GM12878 (cell line): ENCODE results near the gene GGACT. TPM values are rescaled to one million over a fixed set of nuclear protein-coding genes. Genes with fewer than 3 reads are reported as not detected.

Source experiments
- ATAC-seq: fragments of 200-7000 bp; cut with Tn5 transposase; 3 replicates; pipeline ENCODE4 v1.9.1; 2020; ENCODE audit warnings: mild to moderate bottlenecking, moderate library complexity
- BruUV-seq: library from RNA; stranded (reverse); fragments of 400-500 nt; replicated peaks from 2 replicates; lab custom pipeline; 2021; lab: Mats Ljungman, UMichigan
- CTCF ChIA-PET: fragments of 300-600 bp; sonication (Branson Sonifier 250); formaldehyde crosslinking; extraction: SDS; loops from one replicate; lab custom pipeline; 2021; ENCODE audit warnings: inconsistent platforms; lab: Yijun Ruan, JAX
- POLR2A ChIA-PET: fragments of 350-600 bp; formaldehyde crosslinking; extraction: SDS; loops from one replicate; lab custom pipeline; 2021; ENCODE audit warnings: inconsistent platforms; lab: Charles Lee
- RAD21 ChIA-PET: fragments of 300-600 bp; sonication (Branson Sonifier 250); formaldehyde crosslinking; loops from one replicate; lab custom pipeline; 2023; ENCODE audit warnings: antibody characterized with exemption; ENCODE audit not compliant: unreplicated experiment; lab: Charles Lee
- SMC1A ChIA-PET: fragments of 300-600 bp; sonication (Branson Sonifier 250); formaldehyde crosslinking; loops from one replicate; lab custom pipeline; 2023; ENCODE audit not compliant: unreplicated experiment, uncharacterized antibody; lab: Charles Lee
- DNase-seq: peaks from one replicate; pipeline ENCODE4 v3.0.0-alpha.2; 2011; ENCODE audit warnings: low read depth, low spot score
- FAIRE-seq: peaks from 3 replicates; lab custom pipeline; 2011; peaks lifted over from hg19 to GRCh38; lab: Jason Lieb, UNC
- H2AFZ ChIP-seq: 2 replicates; pipeline ENCODE4 v1.6.0; 2011; ENCODE audit warnings: low read depth, low read length, control low read depth; ENCODE audit not compliant: control insufficient read depth
- H3K27ac ChIP-seq: 2 replicates; pipeline ENCODE4 v1.5.1; 2011; ENCODE audit warnings: control low read depth; ENCODE audit not compliant: control insufficient read depth, insufficient read depth
- H3K27me3 ChIP-seq, 2 experiments: replicated peaks in 1 of 2; 2 replicates each; pipeline versions ENCODE4 v1.6.0 to v1.6.1; 2011; ENCODE audit warnings: low read length in 1 of 2; ENCODE audit not compliant: control insufficient read depth in 2 of 2, insufficient read depth in 2 of 2
- H3K36me3 ChIP-seq, 2 experiments: 2 replicates each; pipeline ENCODE4 v1.5.1; 2011; ENCODE audit warnings: low read length in 1 of 2; ENCODE audit not compliant: control insufficient read depth in 2 of 2, insufficient read depth in 2 of 2
- H3K4me1 ChIP-seq: 2 replicates; pipeline ENCODE4 v1.6.1; 2011; ENCODE audit warnings: mild to moderate bottlenecking, low read length, moderate library complexity, mixed read lengths; ENCODE audit not compliant: control insufficient read depth, insufficient read depth
- H3K4me2 ChIP-seq: 2 replicates; pipeline ENCODE4 v1.6.0; 2011; ENCODE audit warnings: control low read depth; ENCODE audit not compliant: control insufficient read depth, insufficient read depth
- H3K4me3 ChIP-seq: fragments of 200-600 bp; sonication (generic); 2 replicates; pipeline ENCODE4 v1.5.1; 2016
- H3K79me2 ChIP-seq: 2 replicates; pipeline ENCODE4 v1.6.0; 2011; ENCODE audit warnings: low read length; ENCODE audit not compliant: control insufficient read depth, insufficient read depth
- H3K9ac ChIP-seq: 2 replicates; pipeline ENCODE4 v1.8.0; 2011; ENCODE audit warnings: low read length, control low read depth, mixed read lengths; ENCODE audit not compliant: control insufficient read depth, insufficient read depth
- H3K9me3 ChIP-seq: replicated peaks from 3 replicates; pipeline ENCODE4 v1.5.1; 2011; ENCODE audit warnings: mild to moderate bottlenecking, low read length; ENCODE audit not compliant: control insufficient read depth, insufficient read depth
- H4K20me1 ChIP-seq: 2 replicates; pipeline ENCODE4 v1.6.0; 2011; ENCODE audit not compliant: control insufficient read depth, insufficient read depth
- CHD2 ChIP-seq: IDR thresholded peaks from 2 replicates; pipeline ENCODE4 v1.6.1; 2011; ENCODE audit warnings: low read depth, low read length, improper control_type of control experiment, borderline replicate concordance
- EED ChIP-seq: sonication (generic); IDR thresholded peaks from 2 replicates; pipeline ENCODE4 v1.6.1; 2016; ENCODE audit warnings: antibody characterized with exemption, low read depth
- JUNB ChIP-seq: IDR thresholded peaks from 2 replicates; pipeline ENCODE4 v1.6.1; 2016; ENCODE audit warnings: antibody characterized with exemption, mild to moderate bottlenecking
- RFX5 ChIP-seq: IDR thresholded peaks from 2 replicates; pipeline ENCODE4 v1.6.1; 2011; ENCODE audit warnings: low read depth, low read length, improper control_type of control experiment
- RUNX3 ChIP-seq: IDR thresholded peaks from 2 replicates; pipeline ENCODE4 v1.6.1; 2012; ENCODE audit warnings: low read length, inconsistent platforms
- STAT3 ChIP-seq: IDR thresholded peaks from 2 replicates; pipeline ENCODE4 v1.6.1; 2011; ENCODE audit warnings: low read depth, low read length, improper control_type of control experiment
- ZSCAN29 ChIP-seq: fragments of 450-650 bp; IDR thresholded peaks from 2 replicates; pipeline ENCODE4 v1.6.1; 2017; ENCODE audit warnings: mild to moderate bottlenecking, moderate library complexity
- WGBS: methylation state at CpG from one replicate; pipeline ENCODE4 v1.1.6; 2016; ENCODE audit warnings: low lambda C conversion rate; ENCODE audit not compliant: insufficient replicate concordance, insufficient coverage; ENCODE audit errors: missing lambda C conversion rate; 5-methylcytosine and 5-hydroxymethylcytosine counted together
- in situ Hi-C: fragments of 300-500 bp; cut with MboI; formaldehyde crosslinking; loops from 9 replicates; pipeline ENCODE4 v1.14.3; 2018; ENCODE audit warnings: mixed read lengths
- intact Hi-C: fragments of 100-400 bp; cut with micrococcal nuclease; formaldehyde crosslinking; loops from one replicate; pipeline ENCODE4 v1.14.2; 2022; ENCODE audit not compliant: unreplicated experiment
- polyA plus RNA-seq, 11 experiments: library from polyadenylated mRNA; depleted of rRNA in 4 of 11; unstranded in 6 of 11; stranded (reverse) in 5 of 11; fragments of >200 nt; fragmentation: Nextera tagmentation in 4 of 11; fragmentation: Illumina TruSeq in 1 of 11; extraction: Ambion mirVana in 4 of 11; extraction: Trizol in 1 of 11; gene quantifications; 1 replicate in 1 of 11; 2 replicates in 10 of 11; pipeline versions ENCODE4 v1.2.1 to v1.2.3, GENCODE V29; 2011 to 2016; ENCODE audit warnings: inconsistent platforms in 2 of 11, missing spikeins in 2 of 11, low read depth in 1 of 11
- total RNA-seq, 4 experiments: library from RNA; depleted of rRNA in 3 of 4; stranded (reverse); fragments of >200 nt in 3 of 4; fragmentation: Illumina TruSeq in 1 of 4; extraction: Trizol in 1 of 4; gene quantifications; 2 replicates each; pipeline versions ENCODE4 v1.2.1 to v1.2.3, GENCODE V29; 2013 to 2021
- TF ChIP-seq, protein P1 (sequence below): IDR thresholded peaks from 2 replicates; pipeline ENCODE4 v1.6.1; 2012; ENCODE audit warnings: low read depth, low read length, improper control_type of control experiment

GGACT gene
- total and polyA plus RNA-seq, 10 of the 15 experiments (the other 5 are each of a cell fraction or from before 2014, with no cell fraction given), result 0.61 to 8.8 (median 4.2) TPM

DNA sequence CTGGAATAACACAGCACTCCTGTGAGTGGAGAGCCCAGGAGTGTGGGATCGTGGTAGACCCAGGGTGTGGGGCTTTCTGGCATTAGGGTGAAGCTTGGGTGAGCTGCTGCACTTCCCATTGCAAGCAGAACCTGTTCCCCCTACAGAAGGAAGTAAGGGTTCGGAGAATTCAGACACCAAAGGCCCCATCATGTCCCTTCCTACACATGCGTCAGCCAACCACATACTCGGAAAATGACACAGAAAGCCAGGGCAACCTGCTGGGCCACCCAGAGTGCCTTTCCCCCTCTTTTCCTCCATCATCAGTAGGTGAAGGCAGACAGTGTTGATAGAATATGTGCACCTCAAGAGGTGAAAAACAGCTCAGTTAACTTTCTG lies 42.9 kb downstream of the GGACT start:
- Histone ChIP-seq H3K4me3 (no peak overlapping the region), H3K4me2 (no peak overlapping the region), H3K9me3 (no peaks in the 10 kb centered on the region), H3K79me2 (no peaks in the 10 kb centered on the region), H3K4me1 (peaks cover 6% of the 10 kb centered on the region), H3K27ac (no peak overlapping the region), H3K27me3 (no peaks in the 10 kb centered on the region), H4K20me1 (no peaks in the 10 kb centered on the region), H3K36me3 (no peaks in the 10 kb centered on the region), H3K9ac (no peak overlapping the region), H2AFZ (no peak overlapping the region)
- BruUV-seq, result no TSS peak
- POLR2A ChIA-PET, result no interaction called here
- in situ Hi-C loops (no loop called here), intact Hi-C loops (loop anchor here (10.0 kb wide), 1 partner anchor 891 kb away; no protein-coding TSS in a partner anchor)
- no peak for ATAC-seq
- SMC1A ChIA-PET, result no interaction called here
- CTCF ChIA-PET, result interaction anchor here (1.0 kb wide), 1 partner anchor 31 kb away, joined by 3 read pairs; no protein-coding TSS in a partner anchor
- RAD21 ChIA-PET, result no interaction called here
- 82% methylated on average over 4 of the region's 4 CpGs for WGBS
- no peak for DNase-seq
- TF ChIP-seq, protein P1, sequence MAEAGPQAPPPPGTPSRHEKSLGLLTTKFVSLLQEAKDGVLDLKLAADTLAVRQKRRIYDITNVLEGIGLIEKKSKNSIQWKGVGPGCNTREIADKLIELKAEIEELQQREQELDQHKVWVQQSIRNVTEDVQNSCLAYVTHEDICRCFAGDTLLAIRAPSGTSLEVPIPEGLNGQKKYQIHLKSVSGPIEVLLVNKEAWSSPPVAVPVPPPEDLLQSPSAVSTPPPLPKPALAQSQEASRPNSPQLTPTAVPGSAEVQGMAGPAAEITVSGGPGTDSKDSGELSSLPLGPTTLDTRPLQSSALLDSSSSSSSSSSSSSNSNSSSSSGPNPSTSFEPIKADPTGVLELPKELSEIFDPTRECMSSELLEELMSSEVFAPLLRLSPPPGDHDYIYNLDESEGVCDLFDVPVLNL, result no peak
- no peak for TF ChIP-seq CHD2
- TF ChIP-seq RUNX3, result no peak
- TF ChIP-seq STAT3, result no peak
- no peak for TF ChIP-seq RFX5
- no peak for TF ChIP-seq ZSCAN29
- no peak for TF ChIP-seq EED
- no peak for TF ChIP-seq JUNB
- FAIRE-seq, result no peak
